A673 (cell line): ENCODE measurements around the gene ENTPD2. TPM values are rescaled to one million over a fixed set of nuclear protein-coding genes. Genes with fewer than 3 reads are reported as not detected.
A peak's percentile ranks its signal among the peaks of the same experiment; 100 is the strongest.

Experiments
- Bru-seq: library from RNA; stranded (reverse); fragments of 400-500 nt; gene quantifications from one replicate; lab custom pipeline; 2021; lab: Mats Ljungman, UMichigan
- BruChase-seq, 2 experiments: library from RNA; stranded (reverse); fragments of 400-500 nt; gene quantifications; one replicate each; lab custom pipeline; 2021; lab: Mats Ljungman, UMichigan
- BruUV-seq: library from RNA; stranded (reverse); fragments of 400-500 nt; replicated peaks from 2 replicates; lab custom pipeline; 2021; lab: Mats Ljungman, UMichigan
- CTCF ChIA-PET: fragments of 300-600 bp; sonication (Branson Sonifier 250); formaldehyde crosslinking; loops from one replicate; lab custom pipeline; 2022; ENCODE audit warnings: antibody characterized with exemption; lab: Charles Lee
- POLR2A ChIA-PET: fragments of 300-600 bp; sonication (Branson Sonifier 250); formaldehyde crosslinking; loops from one replicate; lab custom pipeline; 2022; ENCODE audit warnings: antibody characterized with exemption; ENCODE audit not compliant: low non-redundant PET; lab: Charles Lee
- DNase-seq: peaks from one replicate; pipeline ENCODE4 v3.0.0-alpha.2; 2015; ENCODE audit warnings: low spot score
- H3K27ac ChIP-seq: fragments of 200-600 bp; sonication (generic); 2 replicates; pipeline ENCODE4 v1.5.1; 2016; ENCODE audit warnings: mixed run types, low read depth, mild to moderate bottlenecking, mixed read lengths, antibody characterized with exemption, low read length; ENCODE audit not compliant: poor library complexity, severe bottlenecking
- H3K27me3 ChIP-seq: fragments of 200-600 bp; sonication (generic); replicated peaks from 2 replicates; pipeline ENCODE4 v1.6.1; 2017; ENCODE audit warnings: mixed run types, low read depth, mild to moderate bottlenecking, mixed read lengths, antibody characterized with exemption, low read length; ENCODE audit not compliant: insufficient read depth, poor library complexity
- H3K36me3 ChIP-seq: fragments of 200-600 bp; sonication (generic); 2 replicates; pipeline ENCODE4 v1.6.1; 2016; ENCODE audit warnings: mixed run types, mild to moderate bottlenecking, mixed read lengths, antibody characterized with exemption, low read length; ENCODE audit not compliant: insufficient read depth, poor library complexity, severe bottlenecking
- H3K4me1 ChIP-seq: fragments of 200-600 bp; sonication (generic); 2 replicates; pipeline ENCODE4 v1.6.1; 2017; ENCODE audit warnings: mixed run types, mild to moderate bottlenecking, mixed read lengths, antibody characterized with exemption, low read length; ENCODE audit not compliant: insufficient read depth, poor library complexity, severe bottlenecking
- H3K4me3 ChIP-seq: fragments of 200-600 bp; sonication (generic); 2 replicates; pipeline ENCODE4 v1.5.1; 2016; ENCODE audit warnings: low read depth, mixed run types, mild to moderate bottlenecking, mixed read lengths, low read length; ENCODE audit not compliant: poor library complexity, severe bottlenecking
- H3K9me3 ChIP-seq: fragments of 200-600 bp; sonication (generic); 2 replicates; pipeline ENCODE4 v1.6.1; 2016; ENCODE audit warnings: mixed run types, low read depth, mild to moderate bottlenecking, mixed read lengths, antibody characterized with exemption, low read length; ENCODE audit not compliant: poor library complexity, severe bottlenecking
- EZH2 ChIP-seq: fragments of 200-600 bp; sonication (generic); IDR thresholded peaks from 2 replicates; pipeline ENCODE4 v1.6.1; 2017; ENCODE audit warnings: borderline replicate concordance, low read depth, mild to moderate bottlenecking, mixed read lengths, antibody characterized with exemption, low read length; ENCODE audit not compliant: poor library complexity, severe bottlenecking
- intact Hi-C: fragments of 100-400 bp; cut with micrococcal nuclease; formaldehyde crosslinking; loops from one replicate; pipeline ENCODE4 v1.10.0; 2022; ENCODE audit not compliant: unreplicated experiment
- long read RNA-seq: library from polyadenylated mRNA; stranded (forward); transcript quantifications from one replicate; pipeline ENCODE4 v2.0.0, GENCODE V29; 2022
- total RNA-seq: library from RNA; stranded (reverse); gene quantifications from 2 replicates; pipeline ENCODE4 v1.2.3, GENCODE V29; 2021
- TF ChIP-seq, protein P1 (sequence below): fragments of 300-800, 200-600 bp; sonication (generic); conservative IDR thresholded peaks from 2 replicates; pipeline ENCODE4 v1.5.1; 2017; ENCODE audit warnings: low read depth, mild to moderate bottlenecking, antibody characterized with exemption, low read length, moderate library complexity, mixed read lengths

Gene ENTPD2
- total RNA-seq, result not detected in 2 replicates
- not detected for Bru-seq, nascent RNA
- BruChase-seq, experiment 1, labeled RNA remaining after a 2-hour chase, result percentile 11 among the genes with signal in this experiment
- BruChase-seq, experiment 2, labeled RNA remaining after a 6-hour chase, result not detected
- long read RNA-seq, result 0 reads

DNA sequence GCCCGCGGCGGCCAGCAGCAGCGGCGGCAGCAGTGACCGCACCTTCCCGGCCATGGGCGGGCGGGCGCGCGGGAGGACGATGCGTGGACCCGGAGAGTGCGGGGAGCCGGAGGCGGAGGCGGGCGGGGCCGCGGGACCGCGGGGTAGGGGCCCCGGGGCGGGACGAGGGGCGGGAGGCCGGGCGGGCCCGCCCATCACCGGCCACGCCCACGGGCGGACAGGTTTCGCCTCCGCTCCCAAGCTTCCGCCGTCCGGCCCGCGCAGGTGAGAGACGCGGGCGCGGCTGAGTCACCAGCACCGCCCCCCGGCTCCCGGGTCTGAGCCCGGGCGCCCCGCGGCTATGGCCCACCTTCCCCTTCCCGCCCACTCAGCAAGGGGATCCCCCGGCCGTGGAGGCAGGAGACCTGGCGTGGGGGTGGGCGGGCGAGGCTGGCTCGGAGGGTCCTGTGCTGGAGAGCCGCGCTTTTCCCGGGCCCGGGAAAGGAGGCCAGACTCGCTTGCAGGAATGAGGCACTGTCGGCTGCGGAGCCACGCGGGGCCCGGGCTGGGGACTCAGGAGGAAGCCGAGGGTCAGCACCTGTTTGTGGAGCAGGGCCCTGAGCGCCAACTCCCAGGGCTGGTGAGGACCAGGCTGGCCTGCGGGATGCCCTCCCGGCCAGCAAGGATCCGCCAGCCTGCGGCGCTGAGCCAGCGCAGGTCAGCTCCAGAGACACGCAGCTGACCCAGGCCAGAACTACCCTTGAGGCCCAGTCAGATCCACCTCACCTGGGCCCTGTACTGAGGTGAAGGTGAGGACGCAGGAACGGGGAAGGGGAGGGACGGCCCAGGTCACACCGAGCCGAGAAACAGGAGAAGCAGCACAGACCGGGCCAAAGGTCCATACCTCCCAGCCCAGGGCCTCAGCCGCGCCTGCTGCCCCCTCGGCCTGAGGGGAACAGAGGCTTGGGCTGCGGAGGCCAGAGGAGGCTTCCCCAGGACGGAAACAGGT is at the start of gene ENTPD2:
TSS of gene ENTPD2 (minus strand) at position 118 of the 988 bp plus-strand sequence. CDS start at position 54, 64 bp downstream.
- DNase-seq, result no peak
- BruUV-seq, result no TSS peak
- Histone ChIP-seq H3K27me3 (peaks cover 11% of the 10 kb centered on the region), H3K4me1 (no peaks in the 10 kb centered on the region), H3K27ac (no peak within 1 kb of the TSS), H3K36me3 (no peaks in the 10 kb centered on the region), H3K4me3 (peak within 1 kb of the TSS; percentile 42), H3K9me3 (no peaks in the 10 kb centered on the region)
- intact Hi-C loops, result no loop called here
- no peak for TF ChIP-seq EZH2
- TF ChIP-seq, protein P1, sequence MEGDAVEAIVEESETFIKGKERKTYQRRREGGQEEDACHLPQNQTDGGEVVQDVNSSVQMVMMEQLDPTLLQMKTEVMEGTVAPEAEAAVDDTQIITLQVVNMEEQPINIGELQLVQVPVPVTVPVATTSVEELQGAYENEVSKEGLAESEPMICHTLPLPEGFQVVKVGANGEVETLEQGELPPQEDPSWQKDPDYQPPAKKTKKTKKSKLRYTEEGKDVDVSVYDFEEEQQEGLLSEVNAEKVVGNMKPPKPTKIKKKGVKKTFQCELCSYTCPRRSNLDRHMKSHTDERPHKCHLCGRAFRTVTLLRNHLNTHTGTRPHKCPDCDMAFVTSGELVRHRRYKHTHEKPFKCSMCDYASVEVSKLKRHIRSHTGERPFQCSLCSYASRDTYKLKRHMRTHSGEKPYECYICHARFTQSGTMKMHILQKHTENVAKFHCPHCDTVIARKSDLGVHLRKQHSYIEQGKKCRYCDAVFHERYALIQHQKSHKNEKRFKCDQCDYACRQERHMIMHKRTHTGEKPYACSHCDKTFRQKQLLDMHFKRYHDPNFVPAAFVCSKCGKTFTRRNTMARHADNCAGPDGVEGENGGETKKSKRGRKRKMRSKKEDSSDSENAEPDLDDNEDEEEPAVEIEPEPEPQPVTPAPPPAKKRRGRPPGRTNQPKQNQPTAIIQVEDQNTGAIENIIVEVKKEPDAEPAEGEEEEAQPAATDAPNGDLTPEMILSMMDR, result no peak
- ChIA-PET POLR2A (no interaction called here), CTCF (interaction anchor here (1.0 kb wide), 1 partner anchor 10 kb away, joined by 3 read pairs; no protein-coding TSS in a partner anchor)

DNA sequence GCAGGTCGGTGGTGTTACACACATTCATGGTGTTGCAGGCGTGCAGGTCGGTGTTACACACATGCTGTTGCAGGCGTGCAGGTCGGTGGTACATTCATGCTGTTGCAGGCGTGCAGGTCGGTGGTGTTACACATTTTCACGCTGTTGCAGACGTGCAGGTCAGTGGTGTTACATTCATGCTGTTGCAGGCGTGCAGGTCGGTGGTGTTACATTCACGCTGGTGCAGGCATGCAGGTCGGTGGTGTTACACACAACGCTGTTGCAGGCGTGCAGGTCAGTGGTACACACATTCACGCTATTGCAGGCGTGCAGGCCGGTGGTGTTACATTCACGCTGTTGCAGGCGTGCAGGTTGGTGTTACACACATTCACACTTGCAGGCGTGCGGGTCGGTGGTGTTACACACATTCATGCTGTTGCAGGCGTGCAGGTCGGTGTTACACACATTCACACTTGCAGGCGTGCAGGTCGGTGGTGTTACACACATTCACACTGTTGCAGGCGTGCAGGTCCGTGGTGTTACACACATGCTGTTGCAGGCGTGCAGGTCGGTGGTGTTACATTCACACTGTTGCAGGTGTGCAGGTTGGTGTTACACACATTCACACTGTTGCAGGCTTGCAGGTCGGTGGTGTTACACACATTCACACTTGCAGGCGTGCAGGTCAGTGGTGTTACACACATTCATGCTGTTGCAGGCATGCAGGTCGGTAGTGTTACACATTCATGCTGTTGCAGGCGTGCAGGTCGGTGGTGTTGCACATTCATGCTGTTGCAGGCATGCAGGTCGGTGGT is 49.5 kb upstream of the ENTPD2 start:
- H3K4me3 ChIP-seq, result no peak overlapping the region
- H3K4me1 ChIP-seq, result no peaks in the 10 kb centered on the region
- CTCF ChIA-PET, result interaction anchor here (0.6 kb wide), 1 partner anchor 267 kb away, joined by 3 read pairs; no protein-coding TSS in a partner anchor
- DNase-seq, result no peak
- no peaks in the 10 kb centered on the region for H3K27me3 ChIP-seq
- no TSS peak for BruUV-seq
- no peak for TF ChIP-seq EZH2
- TF ChIP-seq, protein P1, result no peak
- no peak overlapping the region for H3K27ac ChIP-seq
- intact Hi-C loops, result no loop called here
- peaks cover 15% of the 10 kb centered on the region for H3K9me3 ChIP-seq
- POLR2A ChIA-PET, result no interaction called here
- H3K36me3 ChIP-seq, result peaks cover 57% of the 10 kb centered on the region

DNA sequence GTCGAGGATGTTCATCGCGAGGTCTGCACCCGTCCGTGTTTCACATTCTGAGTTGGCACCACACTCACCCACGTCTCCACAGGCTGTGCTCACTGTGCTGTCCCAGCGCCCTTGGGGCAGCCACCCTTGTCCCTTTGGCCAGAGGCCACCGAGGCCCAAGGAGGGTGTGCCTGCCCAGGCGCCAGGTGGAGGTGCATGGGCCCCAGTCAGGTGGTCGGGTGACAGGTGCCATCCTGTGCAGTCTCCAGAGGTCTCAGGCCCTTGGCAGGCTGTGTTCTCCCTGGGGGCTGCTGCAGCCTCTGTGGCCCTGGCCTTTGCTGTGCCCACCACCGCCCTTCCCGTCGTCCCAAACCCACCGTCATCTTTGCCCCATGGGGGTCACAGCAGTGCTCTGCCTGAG is 45.4 kb upstream of the ENTPD2 start:
- CTCF ChIA-PET, result no interaction called here
- no TSS peak for BruUV-seq
- intact Hi-C loops, result no loop called here
- Histone ChIP-seq H3K4me3 (no peak overlapping the region), H3K36me3 (peaks cover 46% of the 10 kb centered on the region), H3K27me3 (no peaks in the 10 kb centered on the region), H3K27ac (no peak overlapping the region), H3K9me3 (peaks cover 15% of the 10 kb centered on the region), H3K4me1 (no peaks in the 10 kb centered on the region)
- POLR2A ChIA-PET, result no interaction called here
- no peak for DNase-seq
- TF ChIP-seq, protein P1, result no peak
- TF ChIP-seq EZH2, result no peak
